A549 (cell line): ENCODE data around the gene DAB2. TPM values are rescaled to one million over a fixed set of nuclear protein-coding genes. Genes with fewer than 3 reads are reported as not detected.

Experiments used
- ATAC-seq, 2 experiments: fragments of 200-7000 bp in 1 of 2; fragments of >200 bp in 1 of 2; cut with Nextera tagmentation in 1 of 2; cut with Tn5 transposase in 1 of 2; 3 replicates each; pipeline versions ENCODE4 v1.8.0 to v1.9.1; 2018 to 2020; ENCODE audit warnings: mild to moderate bottlenecking in 1 of 2, moderate library complexity in 1 of 2
- CTCF ChIA-PET: fragments of 300-600 bp; sonication (Branson Sonifier 250); formaldehyde crosslinking; extraction: SDS; loops from one replicate; lab custom pipeline; 2021; ENCODE audit warnings: antibody characterized with exemption, inconsistent platforms; lab: Yijun Ruan, JAX
- POLR2A ChIA-PET: fragments of 350-600 bp; formaldehyde crosslinking; extraction: SDS; loops from one replicate; lab custom pipeline; 2021; ENCODE audit warnings: antibody characterized with exemption, inconsistent platforms; lab: Yijun Ruan, JAX
- DNase-seq, 2 experiments: peaks; one replicate each; pipeline versions ENCODE4 v3.0.0 to v3.0.0-alpha.2; 2011 to 2016; ENCODE audit warnings: low read depth in 1 of 2, low spot score in 1 of 2
- FAIRE-seq: peaks from 2 replicates; lab custom pipeline; 2011; peaks lifted over from hg19 to GRCh38; lab: Jason Lieb, UNC
- H3K27ac ChIP-seq, 2 experiments: fragments of >200 bp; sonication (Bioruptor Twin); formaldehyde crosslinking; 3 replicates each; pipeline ENCODE4 v1.5.1; 2016 to 2017
- H3K4me1 ChIP-seq: fragments of >200 bp; sonication (Bioruptor Twin); formaldehyde crosslinking; 3 replicates; pipeline ENCODE4 v1.6.1; 2016
- H3K4me2 ChIP-seq: fragments of >200 bp; sonication (Bioruptor Twin); formaldehyde crosslinking; 3 replicates; pipeline ENCODE4 v1.6.1; 2016
- H3K4me3 ChIP-seq: fragments of >200 bp; sonication (Bioruptor Twin); formaldehyde crosslinking; 3 replicates; pipeline ENCODE4 v1.5.1; 2016
- H3K9me3 ChIP-seq: fragments of >200 bp; sonication (Bioruptor Twin); formaldehyde crosslinking; 3 replicates; pipeline ENCODE4 v1.6.1; 2016
- BHLHE40 ChIP-seq: IDR thresholded peaks from 2 replicates; pipeline ENCODE4 v1.6.1; 2012; ENCODE audit warnings: low read depth, low read length, inconsistent platforms
- CEBPB ChIP-seq, 2 experiments: fragments of >200 bp in 1 of 2; sonication (Bioruptor Twin) in 1 of 2; formaldehyde crosslinking in 1 of 2; IDR thresholded peaks; 2 replicates each; pipeline ENCODE4 v1.6.1; 2012 to 2016
- EHF ChIP-seq: fragments of 250-450 bp; sonication (Bioruptor Pico); IDR thresholded peaks from 2 replicates; pipeline ENCODE4 v1.5.0; 2020; ENCODE audit warnings: mild to moderate bottlenecking
- FOXS1 ChIP-seq: fragments of 250-450 bp; sonication (Bioruptor Pico); IDR thresholded peaks from 2 replicates; pipeline ENCODE4 v1.5.0; 2020; ENCODE audit warnings: mild to moderate bottlenecking, moderate library complexity
- HOXB13 ChIP-seq: fragments of 250-450 bp; sonication (Bioruptor Pico); IDR thresholded peaks from 2 replicates; pipeline ENCODE4 v1.5.0; 2020; ENCODE audit warnings: low read depth, mild to moderate bottlenecking, moderate library complexity
- HOXB5 ChIP-seq: fragments of 250-450 bp; sonication (Bioruptor Pico); IDR thresholded peaks from 2 replicates; pipeline ENCODE4 v1.5.0; 2020; ENCODE audit warnings: mild to moderate bottlenecking, moderate library complexity
- JUN ChIP-seq, 2 experiments: fragments of >200 bp; sonication (Bioruptor Twin); formaldehyde crosslinking; IDR thresholded peaks; 2 replicates in 1 of 2; 3 replicates in 1 of 2; pipeline ENCODE4 v1.6.1; 2016 to 2017
- JUNB ChIP-seq: fragments of >200 bp; sonication (Bioruptor Twin); formaldehyde crosslinking; IDR thresholded peaks from 2 replicates; pipeline ENCODE4 v1.6.1; 2016
- MYC ChIP-seq: IDR thresholded peaks from 2 replicates; pipeline ENCODE4 v1.6.1; 2012; ENCODE audit warnings: mild to moderate bottlenecking, inconsistent platforms, low read length, improper control_type of control experiment, borderline replicate concordance
- NFE2L2 ChIP-seq: fragments of 150-350 bp; conservative IDR thresholded peaks from 2 replicates; pipeline ENCODE4 v1.6.1; 2014; ENCODE audit warnings: low read length
- NPAS2 ChIP-seq: fragments of 250-450 bp; sonication (Bioruptor Pico); IDR thresholded peaks from 2 replicates; pipeline ENCODE4 v1.8.0; 2022; ENCODE audit warnings: mild to moderate bottlenecking, moderate library complexity, borderline replicate concordance
- PHF8 ChIP-seq: fragments of 200-600 bp; sonication (generic); IDR thresholded peaks from 2 replicates; pipeline ENCODE4 v1.6.1; 2016; ENCODE audit warnings: low read depth, mild to moderate bottlenecking, antibody characterized with exemption, moderate library complexity, borderline replicate concordance
- RCOR1 ChIP-seq: fragments of 150-350 bp; IDR thresholded peaks from 2 replicates; pipeline ENCODE4 v1.6.1; 2014; ENCODE audit warnings: antibody characterized with exemption, low read length, low read depth
- REST ChIP-seq: fragments of 200-600 bp; sonication (generic); IDR thresholded peaks from 2 replicates; pipeline ENCODE4 v1.6.1; 2016; ENCODE audit warnings: antibody characterized with exemption, mild to moderate bottlenecking, moderate library complexity
- RFX5 ChIP-seq: fragments of 450-650 bp; IDR thresholded peaks from 2 replicates; pipeline ENCODE4 v1.7.1; 2014; ENCODE audit warnings: antibody characterized with exemption, mild to moderate bottlenecking, moderate library complexity
- RNF2 ChIP-seq: fragments of 200-600 bp; sonication (generic); IDR thresholded peaks from 2 replicates; pipeline ENCODE4 v1.6.1; 2016; ENCODE audit warnings: low read depth, mild to moderate bottlenecking, antibody characterized with exemption, moderate library complexity, borderline replicate concordance
- SMC3 ChIP-seq: fragments of >200 bp; sonication (Bioruptor Twin); formaldehyde crosslinking; IDR thresholded peaks from 3 replicates; pipeline ENCODE4 v1.6.1; 2018; ENCODE audit warnings: inconsistent platforms
- TFCP2L1 ChIP-seq: fragments of 250-450 bp; sonication (Bioruptor Pico); IDR thresholded peaks from 2 replicates; pipeline ENCODE4 v1.5.0; 2021; ENCODE audit warnings: mild to moderate bottlenecking
- TP53 ChIP-seq: fragments of 250-450 bp; sonication (Bioruptor Pico); IDR thresholded peaks from 2 replicates; pipeline ENCODE4 v1.5.0; 2021; ENCODE audit warnings: mild to moderate bottlenecking, moderate library complexity
- USF2 ChIP-seq: fragments of 450-650 bp; IDR thresholded peaks from 2 replicates; pipeline ENCODE4 v1.6.1; 2014; ENCODE audit warnings: antibody characterized with exemption
- ZC3H11A ChIP-seq: fragments of 450-650 bp; IDR thresholded peaks from 2 replicates; pipeline ENCODE4 v1.6.1; 2014; ENCODE audit warnings: antibody characterized with exemption, mild to moderate bottlenecking
- ZFP36 ChIP-seq: fragments of 450-650 bp; IDR thresholded peaks from 2 replicates; pipeline ENCODE4 v1.6.1; 2014; ENCODE audit warnings: borderline replicate concordance; ENCODE audit not compliant: partially characterized antibody
- ZNF302 ChIP-seq: fragments of 250-450 bp; sonication (Bioruptor Pico); IDR thresholded peaks from 2 replicates; pipeline ENCODE4 v1.9.0; 2021; ENCODE audit warnings: inconsistent platforms, mild to moderate bottlenecking, moderate library complexity
- WGBS: methylation state at CpG from one replicate; pipeline ENCODE4 v1.1.6; 2017; ENCODE audit errors: missing lambda C conversion rate; 5-methylcytosine and 5-hydroxymethylcytosine counted together
- polyA plus RNA-seq, 4 experiments: library from polyadenylated mRNA; depleted of rRNA in 3 of 4; stranded (reverse); fragments of >200 nt; fragmentation: RNase III in 1 of 4; extraction: RNeasy Plus Mini Kit Qiagen cat#74134 plus additional on column Dnase treatment in 1 of 4; gene quantifications; 2 replicates in 3 of 4; 3 replicates in 1 of 4; pipeline ENCODE4 v1.2.3, GENCODE V29; 2011 to 2017

DAB2 gene
- polyA plus RNA-seq, 2 of the 4 experiments (the other 2 are of a cell fraction) = 13.6 to 17.1 TPM

- TF ChIP-seq USF2 (no peak), TFCP2L1 (CRISPR knock-in tag) (no peak), SMC3 (no peak)
- TF ChIP-seq, all 56 proteins: peak for 0
Observed at GRCh38 chr5:39387293-39387692, 37.5 kb downstream of the DAB2 start (continued).

- CTCF ChIA-PET = interaction anchor here (1.2 to 2.1 kb wide), 3 partner anchors 8 to 187 kb away, joined by 3 to 17 read pairs (median 8); no protein-coding TSS in a partner anchor
- ATAC-seq (no peak), DNase-seq (no peak), FAIRE-seq (no peak)
- no peak overlapping the region for H3K4me3 ChIP-seq
- 93% methylated on average over 1 of the region's 1 CpG for WGBS
- TF ChIP-seq ZC3H11A (no peak), EHF (CRISPR knock-in tag) (no peak), ZNF302 (CRISPR knock-in tag) (no peak), TP53 (CRISPR knock-in tag) (no peak), TFCP2L1 (CRISPR knock-in tag) (no peak), USF2 (no peak), SMC3 (no peak), BHLHE40 (no peak), JUNB (no peak), RCOR1 (no peak), PHF8 (no peak), MYC (no peak), CEBPB (IDR thresholded peaks at IDR 0.05) (no peak), ZFP36 (no peak), JUN (IDR thresholded peaks at IDR 0.05) (no peak), RNF2 (no peak), NPAS2 (CRISPR knock-in tag) (no peak)
- TF ChIP-seq, all 56 proteins: peak for 0
- Histone ChIP-seq H3K9me3 (no peaks in the 10 kb centered on the region), H3K27ac (no peak overlapping the region), H3K4me2 (no peak overlapping the region), H3K4me1 (no peaks in the 10 kb centered on the region)
- POLR2A ChIA-PET = interaction anchor here (0.6 kb wide), 1 partner anchor 503 kb away, joined by 3 read pairs; no protein-coding TSS in a partner anchor
Observed at GRCh38 chr5:39384271-39384670, 40.5 kb downstream of the DAB2 start.

GRCh38 chr5:39381376-39381775 lies 43.4 kb downstream of the DAB2 start:
- Histone ChIP-seq H3K27ac (no peak overlapping the region), H3K4me2 (no peak overlapping the region), H3K4me3 (no peak overlapping the region)
- CTCF ChIA-PET = interaction anchor here (0.9 to 2.5 kb wide), 6 partner anchors 8 to 195 kb away, joined by 3 to 11 read pairs (median 5); no protein-coding TSS in a partner anchor
- no peak; a peak in 1 of 6 replicates for ATAC-seq
- FAIRE-seq = no peak
- no peak for DNase-seq
- WGBS = 85% methylated on average over 3 of the region's 3 CpGs
- POLR2A ChIA-PET = interaction anchor here (0.6 kb wide), 1 partner anchor 236 kb away, joined by 3 read pairs; no protein-coding TSS in a partner anchor
- no peak for TF ChIP-seq RFX5
- TF ChIP-seq PHF8 = no peak
- no peak for TF ChIP-seq REST
- TF ChIP-seq NFE2L2 = no peak
- TF ChIP-seq FOXS1 (CRISPR knock-in tag) = no peak
- no peak for TF ChIP-seq JUN (IDR thresholded peaks at IDR 0.05)
- TF ChIP-seq HOXB13 (CRISPR knock-in tag) = no peak
- TF ChIP-seq HOXB5 (CRISPR knock-in tag) = no peak
- TF ChIP-seq, all 56 proteins: peak for 0
- no peaks in the 10 kb centered on the region for H3K9me3 ChIP-seq
- no peaks in the 10 kb centered on the region for H3K4me1 ChIP-seq
